GM23338 (cell line): Measurements from ENCODE around the gene LYZL1. TPM values are rescaled to one million over a fixed set of nuclear protein-coding genes. Genes with fewer than 3 reads are reported as not detected.

Experiments used
- ATAC-seq: fragments of 200-7000 bp; cut with Tn5 transposase; 3 replicates; pipeline ENCODE4 v1.9.1; 2020
- DNase-seq: peaks from one replicate; pipeline ENCODE4 v3.0.0-alpha.2; 2015; ENCODE audit warnings: low spot score
- H2AFZ ChIP-seq: fragments of 200-600 bp; sonication (generic); 2 replicates; pipeline ENCODE4 v1.8.0; 2016; ENCODE audit warnings: antibody characterized with exemption, mild to moderate bottlenecking, moderate library complexity
- H3F3A ChIP-seq: fragments of 200-600 bp; sonication (generic); replicated peaks from 2 replicates; pipeline ENCODE4 v1.8.0; 2017; ENCODE audit warnings: antibody characterized with exemption, mixed run types, low read depth
- H3K27ac ChIP-seq: fragments of 200-600 bp; sonication (generic); 2 replicates; pipeline ENCODE4 v1.6.1; 2016; ENCODE audit warnings: low read depth
- H3K27me3 ChIP-seq: fragments of 200-600 bp; sonication (generic); 2 replicates; pipeline ENCODE4 v1.8.0; 2016; ENCODE audit warnings: mild to moderate bottlenecking, mixed run types, moderate library complexity; ENCODE audit not compliant: insufficient read depth
- H3K36me3 ChIP-seq: fragments of 200-600 bp; sonication (generic); 2 replicates; pipeline ENCODE4 v1.8.0; 2016; ENCODE audit warnings: mild to moderate bottlenecking; ENCODE audit not compliant: insufficient read depth
- H3K4me1 ChIP-seq: fragments of 200-600 bp; sonication (generic); 2 replicates; pipeline ENCODE4 v1.8.0; 2016; ENCODE audit warnings: mild to moderate bottlenecking, moderate library complexity; ENCODE audit not compliant: insufficient read depth
- H3K4me2 ChIP-seq: fragments of 200-600 bp; sonication (generic); 2 replicates; pipeline ENCODE4 v1.7.1; 2017; ENCODE audit warnings: mixed run types
- H3K4me3 ChIP-seq: fragments of 200-600 bp; sonication (generic); 2 replicates; pipeline ENCODE4 v1.6.1; 2016; ENCODE audit warnings: mixed run types
- H3K79me2 ChIP-seq: fragments of 200-600 bp; sonication (generic); replicated peaks from 2 replicates; pipeline ENCODE4 v1.8.0; 2017; ENCODE audit warnings: mild to moderate bottlenecking; ENCODE audit not compliant: insufficient read depth
- H3K9me2 ChIP-seq: fragments of 200-600 bp; sonication (generic); 2 replicates; pipeline ENCODE4 v1.8.0; 2017; ENCODE audit not compliant: insufficient read depth
- H4K20me1 ChIP-seq: fragments of 200-600 bp; sonication (generic); replicated peaks from 2 replicates; pipeline ENCODE4 v1.8.0; 2017; ENCODE audit warnings: mild to moderate bottlenecking; ENCODE audit not compliant: insufficient read depth
- H3K27ac Mint-ChIP-seq: 2 replicates; pipeline ENCODE4 v1.8.0; 2020; ENCODE audit warnings: inconsistent platforms, mild to moderate bottlenecking, moderate library complexity, mixed read lengths
- H3K27me3 Mint-ChIP-seq: 3 replicates; pipeline ENCODE4 v1.8.0; 2022; ENCODE audit warnings: low read depth, mild to moderate bottlenecking, moderate library complexity, mixed read lengths, inconsistent platforms; ENCODE audit not compliant: insufficient read depth, poor library complexity
- H3K36me3 Mint-ChIP-seq: 3 replicates; pipeline ENCODE4 v1.8.0; 2021; ENCODE audit warnings: low read depth, mild to moderate bottlenecking, inconsistent platforms, moderate library complexity, mixed read lengths
- H3K4me1 Mint-ChIP-seq: 3 replicates; pipeline ENCODE4 v1.8.0; 2020; ENCODE audit warnings: mild to moderate bottlenecking, inconsistent platforms, mixed read lengths
- H3K4me3 Mint-ChIP-seq: 3 replicates; pipeline ENCODE4 v1.8.0; 2021; ENCODE audit warnings: moderate library complexity, mild to moderate bottlenecking, inconsistent platforms, mixed read lengths
- H3K9me3 Mint-ChIP-seq: 3 replicates; pipeline ENCODE4 v1.8.0; 2020; ENCODE audit warnings: moderate library complexity, mild to moderate bottlenecking, inconsistent platforms, mixed read lengths
- CTCF ChIP-seq, 2 experiments: fragments of 200-600 bp in 1 of 2; sonication (generic) in 1 of 2; conservative IDR thresholded peaks; 2 replicates each; pipeline versions ENCODE4 v1.5.1 to v1.6.1; 2016 to 2017; ENCODE audit warnings: antibody characterized with exemption in 2 of 2, low read depth in 2 of 2, mild to moderate bottlenecking in 2 of 2, moderate library complexity in 1 of 2
- EZH2 ChIP-seq: fragments of 200-600 bp; sonication (generic); IDR thresholded peaks from one replicate; pipeline ENCODE4 v1.8.0; 2017; ENCODE audit warnings: antibody characterized with exemption, mild to moderate bottlenecking, low read depth; ENCODE audit not compliant: unreplicated experiment
- JUNB ChIP-seq: IDR thresholded peaks from one replicate; pipeline ENCODE4 v1.6.1; 2016; ENCODE audit warnings: antibody characterized with exemption; ENCODE audit not compliant: unreplicated experiment
- NANOG ChIP-seq: IDR thresholded peaks from 2 replicates; pipeline ENCODE4 v1.6.1; 2016; ENCODE audit warnings: antibody characterized with exemption, borderline replicate concordance
- POLR2AphosphoS5 ChIP-seq: IDR thresholded peaks from 2 replicates; pipeline ENCODE4 v1.6.1; 2016; ENCODE audit warnings: antibody characterized with exemption, low read depth
- STAT1 ChIP-seq: IDR thresholded peaks from one replicate; pipeline ENCODE4 v1.6.1; 2016; ENCODE audit warnings: antibody characterized with exemption; ENCODE audit not compliant: unreplicated experiment
- ZNF114 ChIP-seq: fragments of 250-450 bp; sonication (Bioruptor Pico); IDR thresholded peaks from 2 replicates; pipeline ENCODE4 v1.5.0; 2020; ENCODE audit warnings: mild to moderate bottlenecking, moderate library complexity
- ZNF462 ChIP-seq: fragments of 250-450 bp; sonication (Bioruptor Pico); IDR thresholded peaks from 2 replicates; pipeline ENCODE4 v1.5.0; 2020; ENCODE audit warnings: mild to moderate bottlenecking, moderate library complexity
- polyA plus RNA-seq: library from polyadenylated mRNA; unstranded; fragments of >200 nt; fragmentation: Nextera tagmentation; extraction: Ambion mirVana; gene quantifications from 2 replicates; pipeline ENCODE4 v1.2.1, GENCODE V29; 2016
- total RNA-seq: library from RNA; depleted of rRNA; stranded (reverse); fragments of >200 nt; shearing (Covaris generic); gene quantifications from 2 replicates; pipeline ENCODE4 v1.2.3, GENCODE V29; 2014

LYZL1 gene
- total and polyA plus RNA-seq, 2 experiments from 2014 or later = not detected

GRCh38 chr10:29246449-29246848 is 42.4 kb upstream of the LYZL1 start:
- Mint-ChIP-seq H3K36me3 (no peaks in the 10 kb centered on the region; the same call in 2 of the 3 replicates), H3K27ac (no peak overlapping the region), H3K9me3 (0 out of 3 replicates have a peak, but pooled peaks cover 4% of the 10 kb centered on the region), H3K4me1 (no peaks in the 10 kb centered on the region), H3K27me3 (no peaks in the 10 kb centered on the region), H3K4me3 (no peak overlapping the region)
- Histone ChIP-seq H3K27ac (no peak overlapping the region), H3K9me2 (peaks cover 3% of the 10 kb centered on the region; the same call in 1 of the 2 replicates), H3K4me3 (no peak overlapping the region), H4K20me1 (no peaks in the 10 kb centered on the region), H3K4me1 (no peaks in the 10 kb centered on the region), H3K79me2 (no peaks in the 10 kb centered on the region), H2AFZ (no peak overlapping the region), H3K36me3 (no peaks in the 10 kb centered on the region), H3K27me3 (no peaks in the 10 kb centered on the region), H3F3A (no peaks in the 10 kb centered on the region), H3K4me2 (no peak overlapping the region)
- no peak for DNase-seq
- no peak for TF ChIP-seq POLR2AphosphoS5
- TF ChIP-seq STAT1 = no peak
- TF ChIP-seq ZNF114 = no peak
- TF ChIP-seq NANOG = no peak
- no peak for TF ChIP-seq JUNB
- no peak for TF ChIP-seq ZNF462 (CRISPR knock-in tag)
- no peak for ATAC-seq

- Histone ChIP-seq H3F3A (no peaks in the 10 kb centered on the region), H3K4me3 (no peak overlapping the region), H3K36me3 (no peaks in the 10 kb centered on the region), H3K9me2 (peaks cover 3% of the 10 kb centered on the region; the same call in 1 of the 2 replicates), H3K4me2 (no peak overlapping the region), H3K79me2 (no peaks in the 10 kb centered on the region), H3K27ac (no peak overlapping the region), H4K20me1 (no peaks in the 10 kb centered on the region), H2AFZ (no peak overlapping the region), H3K4me1 (no peaks in the 10 kb centered on the region), H3K27me3 (no peaks in the 10 kb centered on the region)
- DNase-seq (no peak), ATAC-seq (no peak)
- Mint-ChIP-seq H3K4me1 (no peaks in the 10 kb centered on the region), H3K36me3 (no peaks in the 10 kb centered on the region; the same call in 2 of the 3 replicates), H3K4me3 (no peak overlapping the region), H3K9me3 (0 out of 3 replicates have a peak, but pooled peaks cover 4% of the 10 kb centered on the region), H3K27me3 (no peaks in the 10 kb centered on the region), H3K27ac (no peak overlapping the region)
- TF ChIP-seq ZNF114 = no peak
- TF ChIP-seq CTCF (conservative IDR thresholded peaks at IDR 0.05; ENCODE audit: low read depth in 2 of 2) = no peak
- no peak for TF ChIP-seq POLR2AphosphoS5
- no peak for TF ChIP-seq STAT1
- TF ChIP-seq EZH2 = no peak
Observed at GRCh38 chr10:29248158-29248557, 40.7 kb upstream of the LYZL1 start.
